Type B pancreatic cell (in vitro differentiated cells): Measurements from ENCODE around the gene TMEM255B. TPM values are rescaled to one million over a fixed set of nuclear protein-coding genes. Genes with fewer than 3 reads are reported as not detected.
"Not testable (repeated sequence)": the region's sequence is repeated elsewhere in the genome, so short reads cannot be mapped to it uniquely, and the experiment has no call there.

ENCODE experiments used
- DNase-seq: peaks from one replicate; pipeline ENCODE4 v3.0.0; 2021; ENCODE audit warnings: mixed read lengths; ENCODE audit not compliant: unreplicated experiment; ENCODE audit errors: extremely low spot score
- H3K27ac Mint-ChIP-seq: 2 replicates; pipeline ENCODE4 v1.8.0; 2021; ENCODE audit warnings: mild to moderate bottlenecking, mixed read lengths
- H3K27me3 Mint-ChIP-seq: 2 replicates; pipeline ENCODE4 v1.8.0; 2021; ENCODE audit warnings: mixed read lengths
- H3K36me3 Mint-ChIP-seq: 2 replicates; pipeline ENCODE4 v1.8.0; 2021; ENCODE audit warnings: mixed read lengths
- H3K4me1 Mint-ChIP-seq: one replicate; pipeline ENCODE4 v1.8.0; 2021; ENCODE audit warnings: mixed read lengths; ENCODE audit not compliant: unreplicated experiment
- H3K4me3 Mint-ChIP-seq: 2 replicates; pipeline ENCODE4 v1.8.0; 2021; ENCODE audit warnings: mild to moderate bottlenecking, mixed read lengths
- H3K9me3 Mint-ChIP-seq: 2 replicates; pipeline ENCODE4 v1.8.0; 2021; ENCODE audit warnings: mixed read lengths
- total RNA-seq: library from RNA; stranded (reverse); gene quantifications from 2 replicates; pipeline ENCODE4 v1.2.1, GENCODE V29; 2021; ENCODE audit warnings: low replicate concordance
- TF ChIP-seq, protein P1 (sequence below): fragments of 200-600 bp; sonication (generic); conservative IDR thresholded peaks from 2 replicates; pipeline ENCODE4 v1.5.0; 2021; ENCODE audit warnings: antibody characterized with exemption, mild to moderate bottlenecking

Gene TMEM255B
- total RNA-seq, 1 donor from 2014 or later: 0.92 TPM

DNA sequence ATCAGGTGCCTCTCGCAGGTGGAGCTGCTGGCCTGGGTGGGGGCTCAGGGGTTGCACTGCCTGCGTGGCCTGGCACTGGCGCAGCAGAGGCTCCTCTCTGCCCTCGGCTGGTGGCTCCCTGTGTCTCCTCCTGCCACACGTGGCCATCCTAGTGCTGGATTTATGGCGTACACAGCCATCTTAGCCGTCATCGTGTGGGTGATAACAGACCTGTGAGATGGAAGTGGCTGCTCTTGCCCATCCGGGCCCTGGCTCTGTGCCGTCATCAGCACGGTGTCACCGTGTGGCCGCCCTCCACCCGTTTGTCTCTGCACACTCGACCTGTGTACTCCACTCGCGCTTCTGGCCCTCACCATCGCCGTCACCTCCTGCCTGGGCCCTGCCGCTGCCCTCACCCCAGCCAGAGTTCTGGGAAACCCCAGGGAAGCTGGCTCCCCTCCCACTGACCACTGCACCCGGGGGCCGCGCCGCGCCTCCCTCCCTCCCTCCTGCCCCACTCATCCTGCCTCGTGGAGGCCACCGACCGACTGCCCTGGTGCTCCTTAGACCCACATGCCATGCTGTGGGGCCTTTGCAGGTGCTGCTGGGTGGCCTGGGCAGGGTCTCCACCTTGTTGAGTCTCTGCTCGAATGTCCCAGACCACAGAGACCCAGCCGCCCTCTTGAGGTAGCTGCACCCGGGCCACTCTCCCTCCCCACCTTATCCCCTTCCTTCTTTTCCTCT lies 29.5 kb downstream of the TMEM255B start:
- Mint-ChIP-seq H3K9me3 (no peaks in the 10 kb centered on the region), H3K4me1 (no peaks in the 10 kb centered on the region), H3K36me3 (no peaks in the 10 kb centered on the region), H3K4me3 (no peak overlapping the region), H3K27ac (no peak overlapping the region), H3K27me3 (peaks cover 22% of the 10 kb centered on the region)
- DNase-seq: no peak
- TF ChIP-seq, protein P1, sequence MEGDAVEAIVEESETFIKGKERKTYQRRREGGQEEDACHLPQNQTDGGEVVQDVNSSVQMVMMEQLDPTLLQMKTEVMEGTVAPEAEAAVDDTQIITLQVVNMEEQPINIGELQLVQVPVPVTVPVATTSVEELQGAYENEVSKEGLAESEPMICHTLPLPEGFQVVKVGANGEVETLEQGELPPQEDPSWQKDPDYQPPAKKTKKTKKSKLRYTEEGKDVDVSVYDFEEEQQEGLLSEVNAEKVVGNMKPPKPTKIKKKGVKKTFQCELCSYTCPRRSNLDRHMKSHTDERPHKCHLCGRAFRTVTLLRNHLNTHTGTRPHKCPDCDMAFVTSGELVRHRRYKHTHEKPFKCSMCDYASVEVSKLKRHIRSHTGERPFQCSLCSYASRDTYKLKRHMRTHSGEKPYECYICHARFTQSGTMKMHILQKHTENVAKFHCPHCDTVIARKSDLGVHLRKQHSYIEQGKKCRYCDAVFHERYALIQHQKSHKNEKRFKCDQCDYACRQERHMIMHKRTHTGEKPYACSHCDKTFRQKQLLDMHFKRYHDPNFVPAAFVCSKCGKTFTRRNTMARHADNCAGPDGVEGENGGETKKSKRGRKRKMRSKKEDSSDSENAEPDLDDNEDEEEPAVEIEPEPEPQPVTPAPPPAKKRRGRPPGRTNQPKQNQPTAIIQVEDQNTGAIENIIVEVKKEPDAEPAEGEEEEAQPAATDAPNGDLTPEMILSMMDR: no peak

DNA sequence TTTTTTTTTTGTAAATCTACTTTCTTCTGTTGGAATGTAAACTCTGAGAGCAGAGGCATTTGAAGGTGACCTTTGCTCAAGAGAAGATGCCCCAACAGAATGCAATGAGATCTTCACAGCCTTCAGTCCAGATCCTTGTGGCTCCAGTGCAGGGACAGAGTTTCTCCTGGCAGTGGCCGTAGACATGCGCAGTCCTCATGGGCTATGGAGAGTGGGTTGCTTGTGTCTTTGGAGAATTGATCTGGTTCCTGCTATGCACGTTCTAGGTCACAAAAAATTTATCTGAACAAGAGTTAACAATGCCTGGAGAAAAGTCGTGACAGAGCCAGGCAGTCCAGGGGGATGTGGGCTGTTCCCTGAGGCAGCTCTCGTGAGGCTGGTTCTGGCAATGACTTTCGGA lies 30.1 kb downstream of the TMEM255B start:
- Mint-ChIP-seq H3K36me3 (no peaks in the 10 kb centered on the region), H3K4me3 (no peak overlapping the region)
- no peak for DNase-seq

DNA sequence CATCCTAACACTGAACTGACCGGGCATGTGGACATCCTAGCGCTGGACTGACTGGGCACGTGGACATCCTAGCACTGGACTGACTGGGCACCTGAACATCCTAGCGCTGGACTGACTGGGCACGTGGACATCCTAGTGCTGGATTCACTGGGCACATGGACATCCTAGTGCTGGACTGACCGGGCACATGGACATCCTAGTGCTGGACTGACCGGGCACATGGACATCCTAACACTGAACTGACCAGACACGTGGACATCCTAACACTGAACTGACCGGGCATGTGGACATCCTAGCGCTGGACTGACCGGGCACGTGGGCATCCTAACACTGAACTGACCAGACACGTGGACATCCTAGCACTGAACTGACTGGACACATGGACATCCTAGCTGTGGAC lies 30.9 kb downstream of the TMEM255B start:
- not testable (repeated sequence) for DNase-seq, H3K4me3 Mint-ChIP-seq, H3K36me3 Mint-ChIP-seq, H3K27ac Mint-ChIP-seq, H3K4me1 Mint-ChIP-seq, H3K9me3 Mint-ChIP-seq
- peaks cover 12% of the 10 kb centered on the region for H3K27me3 Mint-ChIP-seq

More for the DNA sequence above, 30.1 kb downstream of the TMEM255B start:
- no peaks in the 10 kb centered on the region for H3K4me1 Mint-ChIP-seq
- no peaks in the 10 kb centered on the region for H3K9me3 Mint-ChIP-seq
- TF ChIP-seq, protein P1: no peak
- peaks cover 18% of the 10 kb centered on the region for H3K27me3 Mint-ChIP-seq
- H3K27ac Mint-ChIP-seq: no peak overlapping the region

DNA sequence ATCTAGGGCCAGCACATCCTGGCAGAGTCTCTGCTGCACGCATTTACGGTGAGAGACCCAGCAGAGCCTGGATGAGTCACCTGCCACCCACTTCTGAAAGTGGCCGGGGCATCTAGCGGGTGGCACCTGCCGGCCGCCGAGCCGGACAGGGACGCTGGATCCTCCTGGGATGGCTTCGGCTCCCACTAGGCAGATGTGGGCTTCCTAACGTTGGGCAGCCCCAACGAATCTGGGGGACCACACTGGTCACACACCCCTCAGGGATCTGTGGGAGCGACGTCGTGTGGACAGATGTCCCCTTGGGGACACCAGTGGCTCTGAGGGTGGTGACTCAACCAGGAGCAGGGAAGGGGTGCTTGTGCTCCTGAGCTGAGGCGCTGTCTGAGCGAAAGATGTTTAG lies 32.2 kb downstream of the TMEM255B start:
- Mint-ChIP-seq H3K27me3 (peaks cover 8% of the 10 kb centered on the region), H3K9me3 (no peaks in the 10 kb centered on the region), H3K4me1 (no peaks in the 10 kb centered on the region), H3K36me3 (no peaks in the 10 kb centered on the region), H3K27ac (no peak overlapping the region), H3K4me3 (no peak overlapping the region)
- TF ChIP-seq, protein P1: no peak
- DNase-seq: no peak

DNA sequence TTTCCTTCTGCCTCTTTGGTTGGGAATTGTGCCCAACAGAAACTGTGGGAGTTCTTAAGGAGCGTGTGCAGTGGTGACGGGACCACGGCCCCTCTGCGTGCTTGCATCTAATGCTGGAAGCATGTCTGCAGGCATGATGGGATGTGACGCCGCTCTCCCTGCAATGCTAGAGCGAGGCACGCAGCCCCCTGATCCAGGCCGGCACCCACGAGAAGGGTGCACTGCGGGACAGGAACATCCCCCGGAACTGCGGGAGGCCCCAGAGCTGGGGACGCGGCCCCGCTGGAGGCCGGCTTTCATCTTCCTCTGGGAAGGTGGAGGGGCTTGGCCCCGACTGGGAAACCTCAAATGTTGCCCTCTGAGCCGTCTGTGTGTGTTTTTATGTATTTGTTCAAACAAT lies 32.7 kb downstream of the TMEM255B start:
- no peaks in the 10 kb centered on the region for H3K36me3 Mint-ChIP-seq
- TF ChIP-seq, protein P1: no peak
- peaks cover 8% of the 10 kb centered on the region for H3K27me3 Mint-ChIP-seq
- H3K4me1 Mint-ChIP-seq: no peaks in the 10 kb centered on the region
- no peak overlapping the region for H3K4me3 Mint-ChIP-seq
- H3K27ac Mint-ChIP-seq: no peak overlapping the region
- H3K9me3 Mint-ChIP-seq: no peaks in the 10 kb centered on the region
- no peak for DNase-seq

DNA sequence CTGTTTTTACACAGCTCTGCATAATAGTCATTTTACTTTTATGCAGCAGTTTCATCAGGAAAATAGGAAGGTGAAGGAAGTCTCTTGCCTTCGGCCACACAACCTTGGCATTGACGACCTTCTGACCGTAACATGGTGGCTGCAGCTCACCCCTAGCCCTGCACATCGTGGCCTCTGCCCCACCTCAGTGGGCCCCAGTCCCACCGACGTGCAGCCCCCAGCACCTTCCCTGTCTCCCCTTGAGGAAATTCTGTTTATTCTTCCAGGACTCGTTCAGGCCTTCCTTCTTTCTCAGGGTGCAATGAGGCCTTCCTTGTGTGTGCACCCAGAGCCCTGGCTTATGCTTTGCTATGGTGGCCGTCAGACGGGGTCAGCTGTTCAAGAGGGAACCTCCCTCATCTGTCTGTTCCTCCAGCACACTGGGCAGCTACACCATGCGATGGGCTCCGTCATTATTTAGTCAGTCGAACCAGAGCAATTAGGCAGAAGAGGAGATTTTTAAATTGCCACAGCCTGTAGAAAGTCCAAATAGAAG lies 33.3 kb downstream of the TMEM255B start:
- no peak overlapping the region for H3K27ac Mint-ChIP-seq
- H3K4me1 Mint-ChIP-seq: no peaks in the 10 kb centered on the region
- H3K36me3 Mint-ChIP-seq: no peaks in the 10 kb centered on the region
- no peak for DNase-seq
- peaks cover 8% of the 10 kb centered on the region for H3K27me3 Mint-ChIP-seq
- no peak overlapping the region for H3K4me3 Mint-ChIP-seq
- no peaks in the 10 kb centered on the region for H3K9me3 Mint-ChIP-seq
- TF ChIP-seq, protein P1: no peak
